Measurements from ENCODE around the gene PRSS53.

PRSS53 gene

DNA sequence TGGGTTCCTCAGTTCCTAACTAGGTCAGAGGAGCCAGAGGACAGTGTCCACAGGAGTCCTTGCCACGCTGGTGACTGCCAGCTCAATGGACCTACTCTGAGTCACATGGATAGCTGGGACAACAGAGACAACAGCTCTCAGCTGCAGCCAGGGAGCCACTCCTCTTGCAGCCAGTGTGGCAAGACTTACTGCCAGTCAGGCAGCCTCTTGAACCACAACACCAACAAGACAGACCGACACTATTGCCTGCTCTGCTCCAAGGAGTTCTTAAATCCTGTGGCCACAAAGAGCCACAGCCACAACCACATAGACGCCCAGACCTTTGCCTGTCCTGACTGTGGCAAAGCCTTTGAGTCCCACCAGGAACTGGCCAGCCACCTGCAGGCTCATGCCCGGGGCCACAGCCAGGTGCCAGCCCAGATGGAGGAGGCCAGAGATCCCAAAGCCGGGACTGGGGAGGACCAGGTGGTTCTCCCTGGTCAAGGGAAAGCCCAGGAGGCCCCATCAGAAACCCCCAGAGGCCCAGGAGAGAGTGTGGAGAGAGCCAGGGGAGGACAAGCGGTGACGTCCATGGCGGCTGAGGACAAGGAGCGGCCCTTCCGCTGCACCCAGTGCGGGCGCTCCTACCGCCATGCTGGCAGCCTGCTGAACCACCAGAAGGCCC is 7.9 kb downstream of the PRSS53 start:
- Histone ChIP-seq H2AFZ (ENCODE audit: low read depth, low read length) (no peak overlapping the region), H3K9me3 (ENCODE audit: insufficient read depth, low read length) (no peaks in the 10 kb centered on the region), H3K79me2 (ENCODE audit: low read length) (peaks cover 14% of the 10 kb centered on the region), H3K4me3 (ENCODE audit: low read length) (no peak overlapping the region), H3K4me1 (ENCODE audit: low read length) (no peaks in the 10 kb centered on the region), H3K36me3 (replicated peaks; ENCODE audit: low read depth, low read length) (peaks cover 37% of the 10 kb centered on the region), H3K9ac (ENCODE audit: low read length) (no peak overlapping the region), H3K27ac (ENCODE audit: low read length) (no peak overlapping the region), H4K20me1 (ENCODE audit: insufficient read depth, low read length) (peaks cover 3% of the 10 kb centered on the region; the same call in 1 of the 2 replicates), H3K4me2 (ENCODE audit: low read length) (no peak overlapping the region), H3K27me3 (ENCODE audit: low read depth, low read length) (no peaks in the 10 kb centered on the region)
- TF ChIP-seq CTCF (IDR thresholded peaks at IDR 0.05; ENCODE audit: low read depth, low read length) (no peak), EZH2phosphoT487 (IDR thresholded peaks at IDR 0.05; ENCODE audit: low read depth) (no peak)

DNA sequence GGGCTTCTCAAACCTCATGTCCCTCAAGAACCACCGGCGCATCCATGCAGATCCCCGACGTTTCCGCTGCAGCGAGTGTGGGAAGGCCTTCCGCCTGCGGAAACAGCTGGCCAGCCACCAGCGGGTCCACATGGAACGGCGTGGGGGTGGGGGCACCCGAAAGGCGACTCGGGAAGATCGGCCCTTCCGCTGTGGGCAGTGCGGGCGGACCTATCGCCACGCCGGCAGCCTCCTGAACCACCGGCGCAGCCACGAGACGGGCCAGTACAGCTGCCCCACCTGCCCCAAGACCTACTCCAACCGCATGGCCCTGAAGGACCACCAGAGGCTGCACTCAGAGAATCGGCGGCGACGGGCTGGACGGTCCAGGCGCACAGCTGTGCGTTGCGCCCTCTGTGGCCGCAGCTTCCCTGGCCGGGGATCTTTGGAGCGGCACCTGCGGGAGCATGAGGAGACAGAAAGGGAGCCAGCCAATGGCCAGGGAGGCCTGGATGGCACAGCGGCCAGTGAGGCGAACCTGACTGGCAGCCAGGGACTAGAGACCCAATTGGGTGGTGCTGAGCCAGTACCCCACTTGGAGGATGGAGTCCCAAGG is 8.6 kb downstream of the PRSS53 start:
- H3K9me3 ChIP-seq (ENCODE audit: insufficient read depth, low read length), result no peaks in the 10 kb centered on the region
- no peaks in the 10 kb centered on the region for H3K27me3 ChIP-seq (ENCODE audit: low read depth, low read length)
- H4K20me1 ChIP-seq (ENCODE audit: insufficient read depth, low read length), result 0 out of 2 replicates have a peak, but pooled peaks cover 3% of the 10 kb centered on the region
- TF ChIP-seq CTCF (IDR thresholded peaks at IDR 0.05; ENCODE audit: low read depth, low read length) (no peak), EZH2phosphoT487 (IDR thresholded peaks at IDR 0.05; ENCODE audit: low read depth) (no peak)
- no peak overlapping the region for H3K4me3 ChIP-seq (ENCODE audit: low read length)
- H3K27ac ChIP-seq (ENCODE audit: low read length), result no peak overlapping the region
- H3K36me3 ChIP-seq (replicated peaks; ENCODE audit: low read depth, low read length), result peaks cover 35% of the 10 kb centered on the region
- H3K4me1 ChIP-seq (ENCODE audit: low read length), result peaks cover 5% of the 10 kb centered on the region
- H3K4me2 ChIP-seq (ENCODE audit: low read length), result no peak overlapping the region
- no peak overlapping the region for H3K9ac ChIP-seq (ENCODE audit: low read length)
- no peak overlapping the region for H2AFZ ChIP-seq (ENCODE audit: low read depth, low read length)
- H3K79me2 ChIP-seq (ENCODE audit: low read length), result peaks cover 22% of the 10 kb centered on the region

DNA sequence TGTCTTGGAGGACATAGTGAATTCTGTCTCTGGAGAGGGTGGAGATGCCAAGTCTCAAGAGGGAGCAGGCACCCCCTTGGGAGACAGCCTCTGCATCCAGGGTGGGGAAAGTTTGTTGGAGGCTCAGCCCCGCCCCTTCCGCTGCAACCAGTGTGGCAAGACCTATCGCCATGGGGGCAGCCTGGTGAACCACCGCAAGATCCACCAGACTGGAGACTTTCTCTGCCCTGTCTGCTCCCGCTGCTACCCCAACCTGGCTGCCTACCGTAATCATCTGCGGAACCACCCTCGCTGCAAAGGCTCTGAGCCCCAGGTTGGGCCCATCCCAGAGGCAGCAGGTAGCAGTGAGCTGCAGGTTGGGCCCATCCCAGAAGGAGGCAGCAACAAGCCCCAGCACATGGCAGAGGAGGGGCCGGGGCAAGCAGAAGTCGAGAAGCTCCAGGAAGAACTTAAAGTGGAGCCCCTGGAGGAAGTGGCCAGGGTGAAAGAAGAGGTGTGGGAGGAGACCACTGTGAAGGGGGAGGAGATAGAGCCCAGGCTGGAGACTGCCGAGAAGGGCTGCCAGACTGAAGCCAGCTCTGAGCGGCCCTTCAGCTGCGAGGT is 9.3 kb downstream of the PRSS53 start:
- 0 out of 2 replicates have a peak, but pooled peaks cover 3% of the 10 kb centered on the region for H4K20me1 ChIP-seq (ENCODE audit: insufficient read depth, low read length)
- no peaks in the 10 kb centered on the region for H3K9me3 ChIP-seq (ENCODE audit: insufficient read depth, low read length)
- H3K4me3 ChIP-seq (ENCODE audit: low read length), result no peak overlapping the region
- no peak overlapping the region for H3K9ac ChIP-seq (ENCODE audit: low read length)
- peaks cover 7% of the 10 kb centered on the region for H3K4me1 ChIP-seq (ENCODE audit: low read length)
- peaks cover 35% of the 10 kb centered on the region for H3K36me3 ChIP-seq (replicated peaks; ENCODE audit: low read depth, low read length)
- no peak overlapping the region for H2AFZ ChIP-seq (ENCODE audit: low read depth, low read length)
- H3K27me3 ChIP-seq (ENCODE audit: low read depth, low read length), result no peaks in the 10 kb centered on the region
- no peak overlapping the region for H3K27ac ChIP-seq (ENCODE audit: low read length)
- H3K79me2 ChIP-seq (ENCODE audit: low read length), result peaks cover 29% of the 10 kb centered on the region
- H3K4me2 ChIP-seq (ENCODE audit: low read length), result no peak overlapping the region
- TF ChIP-seq CTCF (IDR thresholded peaks at IDR 0.05; ENCODE audit: low read depth, low read length) (no peak), EZH2phosphoT487 (IDR thresholded peaks at IDR 0.05; ENCODE audit: low read depth) (no peak)

GRCh38 chr16:31078597-31079341 is 10.0 kb downstream of the PRSS53 start:
- Histone ChIP-seq H2AFZ (ENCODE audit: low read depth, low read length) (no peak overlapping the region), H3K36me3 (replicated peaks; ENCODE audit: low read depth, low read length) (peaks cover 35% of the 10 kb centered on the region), H3K79me2 (ENCODE audit: low read length) (peaks cover 30% of the 10 kb centered on the region), H3K27me3 (ENCODE audit: low read depth, low read length) (no peaks in the 10 kb centered on the region), H4K20me1 (ENCODE audit: insufficient read depth, low read length) (0 out of 2 replicates have a peak, but pooled peaks cover 3% of the 10 kb centered on the region), H3K4me1 (ENCODE audit: low read length) (peaks cover 7% of the 10 kb centered on the region), H3K4me2 (ENCODE audit: low read length) (no peak overlapping the region), H3K4me3 (ENCODE audit: low read length) (no peak overlapping the region), H3K9ac (ENCODE audit: low read length) (no peak overlapping the region), H3K27ac (ENCODE audit: low read length) (no peak overlapping the region), H3K9me3 (ENCODE audit: insufficient read depth, low read length) (no peaks in the 10 kb centered on the region)
- TF ChIP-seq EZH2phosphoT487 (IDR thresholded peaks at IDR 0.05; ENCODE audit: low read depth) (no peak), CTCF (IDR thresholded peaks at IDR 0.05; ENCODE audit: low read depth, low read length) (no peak)
